A549 (cell line): ENCODE results near the gene PPP4R2. TPM values are rescaled to one million over a fixed set of nuclear protein-coding genes. Genes with fewer than 3 reads are reported as not detected.

Source experiments
- ATAC-seq, 2 experiments: fragments of 200-7000 bp in 1 of 2; fragments of >200 bp in 1 of 2; cut with Nextera tagmentation in 1 of 2; cut with Tn5 transposase in 1 of 2; 3 replicates each; pipeline versions ENCODE4 v1.8.0 to v1.9.1; 2018 to 2020; ENCODE audit warnings: mild to moderate bottlenecking in 1 of 2, moderate library complexity in 1 of 2
- CTCF ChIA-PET: fragments of 300-600 bp; sonication (Branson Sonifier 250); formaldehyde crosslinking; extraction: SDS; loops from one replicate; lab custom pipeline; 2021; ENCODE audit warnings: antibody characterized with exemption, inconsistent platforms; lab: Yijun Ruan, JAX
- POLR2A ChIA-PET: fragments of 350-600 bp; formaldehyde crosslinking; extraction: SDS; loops from one replicate; lab custom pipeline; 2021; ENCODE audit warnings: antibody characterized with exemption, inconsistent platforms; lab: Yijun Ruan, JAX
- DNase-seq, 2 experiments: peaks; one replicate each; pipeline versions ENCODE4 v3.0.0 to v3.0.0-alpha.2; 2011 to 2016; ENCODE audit warnings: low read depth in 1 of 2, low spot score in 1 of 2
- FAIRE-seq: peaks from 2 replicates; lab custom pipeline; 2011; peaks lifted over from hg19 to GRCh38; lab: Jason Lieb, UNC
- H3K27ac ChIP-seq, 2 experiments: fragments of >200 bp; sonication (Bioruptor Twin); formaldehyde crosslinking; 3 replicates each; pipeline ENCODE4 v1.5.1; 2016 to 2017
- H3K4me1 ChIP-seq: fragments of >200 bp; sonication (Bioruptor Twin); formaldehyde crosslinking; 3 replicates; pipeline ENCODE4 v1.6.1; 2016
- H3K4me2 ChIP-seq: fragments of >200 bp; sonication (Bioruptor Twin); formaldehyde crosslinking; 3 replicates; pipeline ENCODE4 v1.6.1; 2016
- H3K4me3 ChIP-seq: fragments of >200 bp; sonication (Bioruptor Twin); formaldehyde crosslinking; 3 replicates; pipeline ENCODE4 v1.5.1; 2016
- H3K9me3 ChIP-seq: fragments of >200 bp; sonication (Bioruptor Twin); formaldehyde crosslinking; 3 replicates; pipeline ENCODE4 v1.6.1; 2016
- CBX8 ChIP-seq: fragments of 200-600 bp; sonication (generic); IDR thresholded peaks from 2 replicates; pipeline ENCODE4 v1.6.1; 2016
- CHD2 ChIP-seq: fragments of 150-350 bp; IDR thresholded peaks from 2 replicates; pipeline ENCODE4 v1.6.1; 2014; ENCODE audit warnings: low read length; ENCODE audit not compliant: partially characterized antibody
- EHF ChIP-seq: fragments of 250-450 bp; sonication (Bioruptor Pico); IDR thresholded peaks from 2 replicates; pipeline ENCODE4 v1.5.0; 2020; ENCODE audit warnings: mild to moderate bottlenecking
- EHMT2 ChIP-seq: fragments of 200-600 bp; sonication (generic); IDR thresholded peaks from 2 replicates; pipeline ENCODE4 v1.6.1; 2016; ENCODE audit warnings: antibody characterized with exemption, low read depth, mild to moderate bottlenecking, moderate library complexity
- EP300 ChIP-seq, 2 experiments: fragments of >200 bp; sonication (Bioruptor Twin); formaldehyde crosslinking; IDR thresholded peaks; 2 replicates in 1 of 2; 3 replicates in 1 of 2; pipeline ENCODE4 v1.6.1; 2016 to 2017
- ESRRA ChIP-seq: fragments of 150-350 bp; IDR thresholded peaks from 2 replicates; pipeline ENCODE4 v1.6.1; 2014; ENCODE audit warnings: mild to moderate bottlenecking, low read length, borderline replicate concordance
- FOSB ChIP-seq: fragments of 250-450 bp; sonication (Bioruptor Pico); IDR thresholded peaks from 2 replicates; pipeline ENCODE4 v1.5.0; 2020; ENCODE audit warnings: mild to moderate bottlenecking, moderate library complexity
- FOSL2 ChIP-seq, 2 experiments: fragments of 450-650 bp in 1 of 2; fragments of >200 bp in 1 of 2; sonication (Bioruptor Twin) in 1 of 2; formaldehyde crosslinking; IDR thresholded peaks; 2 replicates each; pipeline versions ENCODE4 v1.5.0 to v1.6.1; 2016 to 2020; ENCODE audit warnings: mild to moderate bottlenecking in 1 of 2, moderate library complexity in 1 of 2
- FOXS1 ChIP-seq: fragments of 250-450 bp; sonication (Bioruptor Pico); IDR thresholded peaks from 2 replicates; pipeline ENCODE4 v1.5.0; 2020; ENCODE audit warnings: mild to moderate bottlenecking, moderate library complexity
- GATA3 ChIP-seq: IDR thresholded peaks from 2 replicates; pipeline ENCODE4 v1.6.1; 2012; ENCODE audit warnings: borderline replicate concordance
- HOXA7 ChIP-seq: fragments of 250-450 bp; sonication (Bioruptor Pico); IDR thresholded peaks from 2 replicates; pipeline ENCODE4 v1.5.0; 2020; ENCODE audit warnings: mild to moderate bottlenecking, moderate library complexity
- HOXB13 ChIP-seq: fragments of 250-450 bp; sonication (Bioruptor Pico); IDR thresholded peaks from 2 replicates; pipeline ENCODE4 v1.5.0; 2020; ENCODE audit warnings: low read depth, mild to moderate bottlenecking, moderate library complexity
- HOXB5 ChIP-seq: fragments of 250-450 bp; sonication (Bioruptor Pico); IDR thresholded peaks from 2 replicates; pipeline ENCODE4 v1.5.0; 2020; ENCODE audit warnings: mild to moderate bottlenecking, moderate library complexity
- JUNB ChIP-seq: fragments of >200 bp; sonication (Bioruptor Twin); formaldehyde crosslinking; IDR thresholded peaks from 2 replicates; pipeline ENCODE4 v1.6.1; 2016
- KDM5A ChIP-seq: fragments of 200-600 bp; sonication (generic); IDR thresholded peaks from 2 replicates; pipeline ENCODE4 v1.6.1; 2016; ENCODE audit warnings: antibody characterized with exemption, mild to moderate bottlenecking
- MAX ChIP-seq: IDR thresholded peaks from 2 replicates; pipeline ENCODE4 v1.6.1; 2012
- MYC ChIP-seq: IDR thresholded peaks from 2 replicates; pipeline ENCODE4 v1.6.1; 2012; ENCODE audit warnings: mild to moderate bottlenecking, inconsistent platforms, low read length, improper control_type of control experiment, borderline replicate concordance
- NR3C1 ChIP-seq: fragments of >200 bp; sonication (Bioruptor Twin); formaldehyde crosslinking; IDR thresholded peaks from 3 replicates; pipeline ENCODE4 v1.6.1; 2017
- PHF8 ChIP-seq: fragments of 200-600 bp; sonication (generic); IDR thresholded peaks from 2 replicates; pipeline ENCODE4 v1.6.1; 2016; ENCODE audit warnings: low read depth, mild to moderate bottlenecking, antibody characterized with exemption, moderate library complexity, borderline replicate concordance
- POLR2A ChIP-seq: IDR thresholded peaks from 2 replicates; pipeline ENCODE4 v1.6.1; 2012; ENCODE audit warnings: mild to moderate bottlenecking, low read length
- RARB ChIP-seq: fragments of 250-450 bp; sonication (Bioruptor Pico); IDR thresholded peaks from 2 replicates; pipeline ENCODE4 v1.8.0; 2021; ENCODE audit warnings: mild to moderate bottlenecking, moderate library complexity
- RCOR1 ChIP-seq: fragments of 150-350 bp; IDR thresholded peaks from 2 replicates; pipeline ENCODE4 v1.6.1; 2014; ENCODE audit warnings: antibody characterized with exemption, low read length, low read depth
- RNF2 ChIP-seq: fragments of 200-600 bp; sonication (generic); IDR thresholded peaks from 2 replicates; pipeline ENCODE4 v1.6.1; 2016; ENCODE audit warnings: low read depth, mild to moderate bottlenecking, antibody characterized with exemption, moderate library complexity, borderline replicate concordance
- SMC3 ChIP-seq: fragments of >200 bp; sonication (Bioruptor Twin); formaldehyde crosslinking; IDR thresholded peaks from 3 replicates; pipeline ENCODE4 v1.6.1; 2018; ENCODE audit warnings: inconsistent platforms
- TP53 ChIP-seq: fragments of 250-450 bp; sonication (Bioruptor Pico); IDR thresholded peaks from 2 replicates; pipeline ENCODE4 v1.5.0; 2021; ENCODE audit warnings: mild to moderate bottlenecking, moderate library complexity
- USF2 ChIP-seq: fragments of 450-650 bp; IDR thresholded peaks from 2 replicates; pipeline ENCODE4 v1.6.1; 2014; ENCODE audit warnings: antibody characterized with exemption
- WGBS: methylation state at CpG from one replicate; pipeline ENCODE4 v1.1.6; 2017; ENCODE audit errors: missing lambda C conversion rate; 5-methylcytosine and 5-hydroxymethylcytosine counted together
- polyA plus RNA-seq, 4 experiments: library from polyadenylated mRNA; depleted of rRNA in 3 of 4; stranded (reverse); fragments of >200 nt; fragmentation: RNase III in 1 of 4; extraction: RNeasy Plus Mini Kit Qiagen cat#74134 plus additional on column Dnase treatment in 1 of 4; gene quantifications; 2 replicates in 3 of 4; 3 replicates in 1 of 4; pipeline ENCODE4 v1.2.3, GENCODE V29; 2011 to 2017
- TF ChIP-seq, protein P1 (sequence below): fragments of 250-450 bp; sonication (Bioruptor Pico); IDR thresholded peaks from 2 replicates; pipeline ENCODE4 v1.5.0; 2020; ENCODE audit warnings: low read depth, mild to moderate bottlenecking, moderate library complexity
- TF ChIP-seq, protein P2 (sequence below): fragments of >200 bp; sonication (Bioruptor Twin); formaldehyde crosslinking; IDR thresholded peaks from 2 replicates; pipeline ENCODE4 v1.6.1; 2016
- TF ChIP-seq, protein P3 (sequence below): fragments of >200 bp; sonication (Bioruptor Twin); formaldehyde crosslinking; IDR thresholded peaks from 3 replicates; pipeline ENCODE4 v1.6.1; 2016
- TF ChIP-seq, protein P4 (sequence below): fragments of >200 bp; sonication (Bioruptor Twin); formaldehyde crosslinking; IDR thresholded peaks from 3 replicates; pipeline ENCODE4 v1.5.1; 2016

PPP4R2 gene
- polyA plus RNA-seq, 2 of the 4 experiments (the other 2 are of a cell fraction), result 39.3 to 68.4 TPM

DNA sequence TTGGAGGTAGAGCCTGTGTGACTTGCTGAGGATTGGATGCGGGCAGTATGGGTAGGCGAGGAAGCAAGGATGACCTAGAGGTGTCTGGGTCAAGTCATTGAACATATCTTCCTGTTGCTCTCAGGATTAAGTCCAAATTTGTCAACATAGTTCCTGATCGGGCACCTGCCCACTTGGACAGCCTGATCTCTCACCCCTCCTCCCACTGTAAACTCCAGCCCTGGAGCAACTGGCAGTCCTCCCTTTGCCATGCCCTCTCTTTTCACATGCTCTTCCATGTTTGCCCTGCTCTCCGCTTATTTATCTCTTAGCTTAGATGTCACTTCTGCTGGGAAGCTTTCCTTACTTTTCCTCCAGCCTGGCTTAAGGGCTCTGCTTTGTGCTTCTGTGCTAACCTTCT is 47.6 kb upstream of the PPP4R2 start:
- H3K9me3 ChIP-seq, result no peaks in the 10 kb centered on the region
- H3K4me3 ChIP-seq, result no peak overlapping the region
- 91% methylated on average over 4 of the region's 4 CpGs for WGBS
- peaks cover 17% of the 10 kb centered on the region; the same call in 2 of the 3 replicates for H3K4me1 ChIP-seq
- TF ChIP-seq HOXA7 (no peak), JUNB (no peak), RCOR1 (no peak), USF2 (no peak), RNF2 (no peak), HOXB13 (CRISPR knock-in tag) (no peak), RARB (no peak), EHMT2 (no peak), MYC (no peak), CHD2 (no peak), GATA3 (no peak), POLR2A (no peak), MAX (no peak), FOXS1 (no peak), ESRRA (no peak), EHF (CRISPR knock-in tag) (no peak), CBX8 (no peak), NR3C1 (no peak)
- TF ChIP-seq, protein P1, sequence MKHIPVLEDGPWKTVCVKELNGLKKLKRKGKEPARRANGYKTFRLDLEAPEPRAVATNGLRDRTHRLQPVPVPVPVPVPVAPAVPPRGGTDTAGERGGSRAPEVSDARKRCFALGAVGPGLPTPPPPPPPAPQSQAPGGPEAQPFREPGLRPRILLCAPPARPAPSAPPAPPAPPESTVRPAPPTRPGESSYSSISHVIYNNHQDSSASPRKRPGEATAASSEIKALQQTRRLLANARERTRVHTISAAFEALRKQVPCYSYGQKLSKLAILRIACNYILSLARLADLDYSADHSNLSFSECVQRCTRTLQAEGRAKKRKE (CRISPR knock-in tag), result no peak
- TF ChIP-seq, protein P2, sequence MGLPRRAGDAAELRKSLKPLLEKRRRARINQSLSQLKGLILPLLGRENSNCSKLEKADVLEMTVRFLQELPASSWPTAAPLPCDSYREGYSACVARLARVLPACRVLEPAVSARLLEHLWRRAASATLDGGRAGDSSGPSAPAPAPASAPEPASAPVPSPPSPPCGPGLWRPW, result no peak
- TF ChIP-seq, all 56 proteins: peak for 0
- CTCF ChIA-PET, result interaction anchor here (0.6 to 1.3 kb wide), 3 partner anchors 273 to 553 kb away, joined by 3 to 4 read pairs (median 3); no protein-coding TSS in a partner anchor
- H3K4me2 ChIP-seq, result no peak overlapping the region
- H3K27ac ChIP-seq, result no peak overlapping the region
- ATAC-seq (no peak), FAIRE-seq (no peak), DNase-seq (no peak)
- POLR2A ChIA-PET, result no interaction called here

GRCh38 chr3:72950372-72950771 is 46.2 kb upstream of the PPP4R2 start:
- FAIRE-seq (no peak), ATAC-seq (no peak), DNase-seq (no peak)
- Histone ChIP-seq H3K27ac (no peak overlapping the region), H3K4me2 (no peak overlapping the region), H3K4me3 (no peak overlapping the region), H3K4me1 (peaks cover 14% of the 10 kb centered on the region; the same call in 2 of the 3 replicates), H3K9me3 (no peaks in the 10 kb centered on the region)
- 86% methylated on average over 8 of the region's 8 CpGs for WGBS
- TF ChIP-seq MYC (no peak), JUNB (no peak), FOSB (CRISPR knock-in tag) (no peak), GATA3 (no peak), EP300 (IDR thresholded peaks at IDR 0.05) (no peak), KDM5A (no peak), PHF8 (no peak), FOSL2 (IDR thresholded peaks at IDR 0.05) (no peak), FOSL2 (CRISPR knock-in tag; IDR thresholded peaks at IDR 0.05) (no peak), ESRRA (no peak), TP53 (no peak), HOXA7 (no peak), RARB (no peak), SMC3 (no peak), RCOR1 (no peak), RNF2 (no peak), HOXB5 (no peak)
- TF ChIP-seq, protein P3, sequence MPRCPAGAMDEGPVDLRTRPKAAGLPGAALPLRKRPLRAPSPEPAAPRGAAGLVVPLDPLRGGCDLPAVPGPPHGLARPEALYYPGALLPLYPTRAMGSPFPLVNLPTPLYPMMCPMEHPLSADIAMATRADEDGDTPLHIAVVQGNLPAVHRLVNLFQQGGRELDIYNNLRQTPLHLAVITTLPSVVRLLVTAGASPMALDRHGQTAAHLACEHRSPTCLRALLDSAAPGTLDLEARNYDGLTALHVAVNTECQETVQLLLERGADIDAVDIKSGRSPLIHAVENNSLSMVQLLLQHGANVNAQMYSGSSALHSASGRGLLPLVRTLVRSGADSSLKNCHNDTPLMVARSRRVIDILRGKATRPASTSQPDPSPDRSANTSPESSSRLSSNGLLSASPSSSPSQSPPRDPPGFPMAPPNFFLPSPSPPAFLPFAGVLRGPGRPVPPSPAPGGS, result no peak
- TF ChIP-seq, protein P4, sequence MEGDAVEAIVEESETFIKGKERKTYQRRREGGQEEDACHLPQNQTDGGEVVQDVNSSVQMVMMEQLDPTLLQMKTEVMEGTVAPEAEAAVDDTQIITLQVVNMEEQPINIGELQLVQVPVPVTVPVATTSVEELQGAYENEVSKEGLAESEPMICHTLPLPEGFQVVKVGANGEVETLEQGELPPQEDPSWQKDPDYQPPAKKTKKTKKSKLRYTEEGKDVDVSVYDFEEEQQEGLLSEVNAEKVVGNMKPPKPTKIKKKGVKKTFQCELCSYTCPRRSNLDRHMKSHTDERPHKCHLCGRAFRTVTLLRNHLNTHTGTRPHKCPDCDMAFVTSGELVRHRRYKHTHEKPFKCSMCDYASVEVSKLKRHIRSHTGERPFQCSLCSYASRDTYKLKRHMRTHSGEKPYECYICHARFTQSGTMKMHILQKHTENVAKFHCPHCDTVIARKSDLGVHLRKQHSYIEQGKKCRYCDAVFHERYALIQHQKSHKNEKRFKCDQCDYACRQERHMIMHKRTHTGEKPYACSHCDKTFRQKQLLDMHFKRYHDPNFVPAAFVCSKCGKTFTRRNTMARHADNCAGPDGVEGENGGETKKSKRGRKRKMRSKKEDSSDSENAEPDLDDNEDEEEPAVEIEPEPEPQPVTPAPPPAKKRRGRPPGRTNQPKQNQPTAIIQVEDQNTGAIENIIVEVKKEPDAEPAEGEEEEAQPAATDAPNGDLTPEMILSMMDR, result no peak
- CTCF ChIA-PET, result interaction anchor here (0.6 to 1.1 kb wide), 3 partner anchors 11 to 65 kb away, joined by 3 to 4 read pairs (median 3); no protein-coding TSS in a partner anchor
- POLR2A ChIA-PET, result no interaction called here
